Right hindlimb (tissue), 1 donor: ENCODE results near the gene LCNL1.

Experiments used
- DNase-seq: peaks from one replicate; pipeline ENCODE4 v3.0.0-alpha.2; 2018

The LCNL1 gene

DNA sequence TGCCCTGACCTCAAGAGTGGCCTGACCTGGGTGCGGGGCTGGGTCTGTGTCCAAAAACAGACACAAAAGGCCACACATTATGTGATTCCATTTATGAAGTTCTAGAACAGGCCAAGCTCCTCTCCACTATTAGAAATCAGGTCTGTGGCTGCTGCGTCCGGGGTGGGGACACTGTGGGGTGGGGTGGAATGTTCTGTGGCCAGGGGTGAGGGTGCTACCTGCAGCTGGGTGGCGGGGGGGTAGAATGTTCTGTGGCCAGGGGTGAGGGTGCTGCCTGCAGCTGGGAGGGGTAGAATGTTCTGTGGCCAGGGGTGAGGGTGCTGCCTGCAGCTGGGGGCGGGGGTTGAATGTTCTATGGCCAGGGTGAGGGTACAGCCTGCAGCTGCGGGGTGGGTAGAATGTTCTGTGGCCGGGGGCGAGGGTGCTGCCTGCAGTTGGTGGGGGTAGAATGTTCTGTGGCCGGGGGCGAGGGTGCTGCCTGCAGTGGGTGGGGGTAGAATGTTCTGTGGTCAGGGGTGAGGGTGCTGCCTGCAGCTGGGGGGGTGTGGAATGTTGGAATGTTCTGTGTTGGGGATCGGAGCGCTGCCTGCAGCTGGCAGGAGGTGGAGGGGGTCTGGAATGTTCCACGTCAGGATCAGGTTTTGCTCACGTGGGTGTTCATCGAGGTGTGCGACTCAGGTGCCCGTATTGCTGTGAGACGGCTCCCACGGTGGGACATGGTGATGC lies 22.4 kb upstream of the LCNL1 start:
- no peak for DNase-seq

DNA sequence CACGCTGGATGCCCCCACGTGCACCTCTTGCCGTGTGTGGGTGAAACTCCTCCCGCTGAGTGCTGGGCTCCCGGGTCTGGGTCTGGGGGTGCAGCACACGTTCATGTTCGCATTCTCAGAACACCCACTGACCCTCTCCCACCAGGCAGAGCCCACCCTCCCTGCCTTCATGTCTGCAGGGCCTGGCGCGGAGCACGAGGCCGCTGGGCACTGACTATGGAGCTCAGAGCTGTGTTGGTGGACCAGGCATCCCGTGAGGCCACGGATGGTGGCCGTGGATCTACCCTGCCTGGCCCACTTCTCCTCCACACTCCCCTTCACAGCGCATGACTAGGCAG lies 21.9 kb upstream of the LCNL1 start:
- DNase-seq = no peak

DNA sequence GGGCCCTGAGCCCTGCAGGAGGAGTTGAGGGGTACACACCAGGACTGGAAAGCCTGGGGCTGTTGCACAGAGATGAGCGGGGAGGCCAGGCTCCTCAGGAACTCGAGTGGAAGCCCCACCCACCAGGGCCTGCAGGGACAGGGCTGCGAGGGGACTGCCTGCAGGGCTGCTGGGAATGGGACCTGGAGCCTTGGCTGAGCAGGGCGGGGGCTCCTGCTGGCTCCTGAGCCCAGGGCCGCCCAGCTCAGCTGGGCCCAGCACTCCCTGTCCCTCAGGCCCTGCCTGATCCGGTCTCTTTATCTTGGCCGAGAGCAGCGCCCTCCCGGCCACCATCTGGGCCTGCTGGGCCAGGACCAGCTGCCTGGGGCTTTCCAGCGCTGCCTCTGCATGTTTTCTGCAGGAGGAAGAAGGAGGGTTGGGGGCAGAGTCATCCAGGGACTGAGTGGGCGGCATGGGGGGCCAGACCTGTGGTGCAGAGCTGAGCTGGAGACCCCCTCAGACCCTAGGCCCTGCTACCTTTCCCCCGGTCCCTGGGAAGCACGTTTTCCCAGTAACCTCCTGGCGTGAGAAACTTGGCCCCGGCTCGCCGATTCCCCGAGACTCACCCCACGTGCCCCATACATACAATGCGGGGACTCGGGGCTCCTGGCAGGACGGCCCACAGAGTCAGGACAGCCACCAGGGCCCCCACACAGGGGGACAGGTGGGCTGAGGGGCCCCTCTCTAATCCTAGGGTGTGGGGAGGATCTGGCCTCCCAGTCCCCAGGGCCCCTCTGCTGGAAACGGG lies 21.3 kb upstream of the LCNL1 start:
- no peak for DNase-seq

DNA sequence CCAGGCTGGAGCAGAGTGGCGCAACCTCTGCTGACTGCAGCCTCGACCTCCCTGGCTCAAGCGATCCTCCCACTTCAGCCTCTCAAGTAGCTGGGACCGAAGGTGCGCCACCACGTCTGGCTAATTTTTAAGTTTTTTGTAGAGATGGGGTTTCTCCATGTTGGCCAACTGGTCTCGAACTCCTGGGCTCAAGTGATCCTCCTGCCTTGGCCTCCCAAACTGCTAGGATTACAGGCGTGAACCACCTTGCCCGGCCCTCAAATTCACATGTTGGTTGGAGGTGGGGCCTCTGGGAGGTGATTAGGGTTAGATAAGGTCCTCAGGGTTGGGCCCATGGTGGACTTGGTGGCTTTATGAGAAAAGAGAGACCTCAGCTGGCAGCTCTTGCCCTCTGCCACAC lies 20.6 kb upstream of the LCNL1 start:
- no peak for DNase-seq

DNA sequence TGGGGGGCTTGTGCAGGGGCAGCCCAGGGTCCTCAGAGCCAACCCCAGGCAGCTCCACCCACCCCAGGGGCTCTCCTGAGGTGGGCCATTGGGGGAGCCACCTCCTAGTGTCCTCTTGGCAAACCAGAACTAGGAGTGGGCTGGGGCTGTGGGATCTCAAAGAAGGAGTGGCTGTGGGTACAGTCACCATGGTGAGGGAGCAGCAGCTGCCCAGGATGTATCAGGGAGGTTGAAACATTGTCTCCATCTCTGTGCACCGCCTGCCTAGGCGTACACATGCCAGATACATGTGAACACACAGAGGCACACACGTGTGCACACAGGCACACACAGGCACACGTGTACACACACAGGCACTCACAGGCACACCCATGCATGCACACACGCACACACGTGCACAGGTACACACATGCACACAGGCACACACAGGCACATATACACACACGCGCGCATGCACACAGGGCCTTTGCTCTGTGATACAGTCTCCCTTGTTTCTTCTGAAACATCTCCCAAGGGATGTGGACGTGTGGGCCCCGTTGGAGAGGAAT lies 20.0 kb upstream of the LCNL1 start:
- no peak for DNase-seq

DNA sequence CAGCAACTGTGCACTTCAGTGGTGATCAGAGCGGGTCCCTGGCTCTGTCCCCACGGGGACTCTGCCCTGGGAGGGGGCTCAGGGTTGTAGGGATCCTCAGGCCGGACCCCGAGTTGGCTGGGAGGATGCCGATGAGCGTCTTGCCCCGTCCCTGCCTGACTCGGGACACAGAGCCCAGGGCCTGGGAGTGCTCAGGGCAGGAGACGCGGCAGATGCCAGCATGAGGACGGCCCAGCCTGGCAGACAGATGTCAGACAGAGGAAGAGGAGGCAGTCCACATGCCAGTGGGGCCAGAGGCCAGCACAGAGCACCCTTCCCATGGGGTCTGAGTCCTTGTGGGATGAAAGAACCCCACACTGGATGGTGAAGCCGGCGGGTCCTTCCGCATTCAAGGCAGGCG lies 19.5 kb upstream of the LCNL1 start:
- no peak for DNase-seq

DNA sequence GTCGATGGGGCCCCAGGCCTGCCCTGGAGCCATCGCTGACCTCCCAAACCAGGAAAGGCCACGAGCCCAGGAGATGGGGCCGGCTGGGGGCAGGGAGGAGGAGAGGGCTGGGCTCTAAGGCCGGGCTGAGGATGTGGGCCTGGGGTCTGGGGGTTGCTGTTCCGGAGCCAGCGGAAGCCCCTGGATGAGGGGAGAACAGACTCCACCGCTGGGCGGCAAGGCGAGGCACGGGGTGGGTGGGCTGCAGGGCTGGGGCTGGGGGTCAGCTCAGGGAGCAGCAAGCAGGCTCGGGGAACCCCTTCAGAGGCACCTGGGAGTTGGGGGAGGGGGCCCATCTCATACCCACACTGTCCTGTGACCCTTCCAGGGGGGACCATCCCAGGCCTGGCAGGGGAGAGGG lies 19.0 kb upstream of the LCNL1 start:
- no peak for DNase-seq

DNA sequence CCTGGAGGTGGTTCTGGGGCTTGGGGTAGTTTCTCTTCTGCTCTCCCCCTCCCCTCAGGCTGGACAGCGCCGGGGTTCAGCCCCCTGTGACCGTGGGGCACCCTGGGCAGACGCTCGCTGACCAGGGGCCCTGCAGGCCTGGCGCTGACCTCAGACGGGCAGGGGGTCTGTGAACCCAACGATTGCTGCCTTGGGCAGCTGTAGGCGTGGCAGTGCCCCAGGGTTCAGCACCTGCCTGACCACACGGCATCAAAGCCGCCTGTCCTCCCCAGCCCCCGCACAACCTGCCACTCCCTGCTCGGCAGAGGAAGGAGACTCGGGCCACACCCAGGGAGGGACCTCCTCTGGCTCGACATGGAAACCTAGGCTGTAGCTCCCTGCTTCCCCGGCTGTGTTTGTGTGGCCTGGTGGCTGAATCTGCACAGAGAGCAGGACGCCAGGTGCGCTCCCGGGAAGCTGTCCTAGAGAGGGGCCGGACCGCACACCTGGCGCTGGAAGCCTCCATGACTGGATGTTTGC lies 18.6 kb upstream of the LCNL1 start:
- DNase-seq = no peak

DNA sequence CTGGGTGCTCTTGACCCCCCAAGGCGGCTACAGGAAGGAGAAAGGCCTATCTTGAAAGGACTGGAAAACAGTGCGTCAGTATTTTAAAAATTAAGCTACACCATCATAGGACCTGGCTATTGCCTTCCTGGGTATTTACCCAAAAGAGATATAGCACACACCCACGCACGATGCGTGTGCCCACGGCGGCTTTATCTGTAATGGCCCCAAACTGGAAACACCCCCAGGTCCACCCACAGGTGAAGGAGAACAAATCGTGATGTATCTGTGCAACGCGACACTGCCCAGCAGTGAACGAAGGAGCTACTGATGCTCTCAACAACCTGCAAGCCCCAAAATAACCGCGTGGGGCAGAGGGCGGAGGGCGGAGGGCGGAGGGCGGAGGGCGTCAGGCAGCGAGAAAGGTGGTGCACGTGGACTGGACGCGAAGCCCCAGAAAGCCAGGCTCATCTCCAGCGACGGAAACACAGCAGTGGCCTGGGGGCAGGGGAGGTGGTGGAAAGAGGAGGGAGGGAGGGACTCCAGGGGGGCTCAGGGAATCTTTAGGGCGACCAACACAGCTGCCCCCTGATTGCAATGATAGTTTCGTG lies 17.9 kb upstream of the LCNL1 start:
- DNase-seq = no peak

DNA sequence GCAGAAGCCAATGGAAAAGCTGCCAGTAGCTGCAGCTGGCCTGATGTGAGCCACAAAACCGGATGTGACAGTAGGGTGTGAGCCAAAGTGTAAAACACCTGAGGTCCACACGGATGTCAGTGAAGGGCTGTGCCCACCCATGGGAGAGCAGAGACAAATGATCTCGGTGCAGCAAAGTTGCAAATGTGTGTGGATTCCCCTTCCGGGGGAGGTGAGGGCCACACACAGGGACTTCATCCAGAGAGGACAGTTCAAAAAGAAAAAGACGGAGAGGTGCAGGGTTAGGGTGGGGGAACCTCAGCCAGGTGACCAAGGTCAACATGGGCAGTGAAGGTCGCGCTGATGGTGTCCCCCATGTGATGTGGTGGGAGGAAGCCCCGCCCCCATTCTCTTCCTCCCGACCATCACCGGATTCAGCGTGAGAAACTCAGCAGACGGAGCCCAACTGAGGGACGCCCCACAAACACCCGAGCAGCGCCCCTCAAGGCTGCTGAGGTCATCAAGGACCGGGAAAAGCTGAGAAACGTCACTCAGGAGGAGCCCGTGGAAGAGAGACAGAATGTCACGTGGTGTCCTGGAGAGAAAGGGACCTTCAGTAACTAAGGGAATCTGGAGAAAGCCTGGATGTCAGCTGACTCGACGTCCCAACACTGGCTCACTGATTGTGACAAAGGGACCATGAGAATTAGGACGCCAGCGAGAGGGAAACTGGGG lies 16.9 kb upstream of the LCNL1 start:
- DNase-seq = no peak

DNA sequence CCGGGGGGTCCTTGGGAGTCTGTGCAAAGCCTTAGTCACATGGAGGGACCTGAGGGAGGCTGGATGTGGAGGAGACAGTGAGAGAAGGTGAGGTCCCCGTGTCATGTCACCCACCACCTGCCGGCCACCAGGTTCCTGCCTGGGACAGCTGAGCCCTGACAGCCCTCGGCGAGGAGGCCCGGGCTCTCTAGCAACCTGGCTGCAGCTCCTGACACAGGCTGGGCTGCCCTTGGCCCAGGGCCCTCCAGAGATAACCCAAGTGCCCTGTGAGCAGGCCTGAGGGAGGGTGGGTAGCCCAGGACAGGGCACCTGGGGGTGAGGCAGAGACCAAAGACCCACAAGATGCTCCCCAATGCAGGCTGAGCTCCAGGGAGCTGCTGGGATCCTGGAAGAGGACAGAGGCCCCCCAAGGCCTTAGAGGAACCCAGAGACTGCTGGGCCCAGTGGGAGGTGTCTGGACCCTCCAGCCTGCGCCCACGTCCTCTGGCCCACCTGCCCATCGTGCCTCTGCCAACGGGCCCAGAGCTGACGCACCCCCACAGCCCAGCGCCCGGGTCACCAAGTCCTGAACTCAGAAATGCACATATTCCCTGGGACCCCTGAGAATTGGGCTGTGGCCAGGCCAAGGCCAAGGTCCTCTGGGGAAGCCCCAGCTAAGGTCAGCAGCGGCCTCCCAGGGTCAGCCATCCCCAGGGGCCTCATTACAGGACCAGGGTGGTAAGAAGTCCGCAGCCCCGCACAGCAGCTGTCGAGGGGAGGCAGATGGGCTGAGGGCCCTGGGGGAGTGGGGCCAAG lies 14.3 kb upstream of the LCNL1 start:
- no peak for DNase-seq

DNA sequence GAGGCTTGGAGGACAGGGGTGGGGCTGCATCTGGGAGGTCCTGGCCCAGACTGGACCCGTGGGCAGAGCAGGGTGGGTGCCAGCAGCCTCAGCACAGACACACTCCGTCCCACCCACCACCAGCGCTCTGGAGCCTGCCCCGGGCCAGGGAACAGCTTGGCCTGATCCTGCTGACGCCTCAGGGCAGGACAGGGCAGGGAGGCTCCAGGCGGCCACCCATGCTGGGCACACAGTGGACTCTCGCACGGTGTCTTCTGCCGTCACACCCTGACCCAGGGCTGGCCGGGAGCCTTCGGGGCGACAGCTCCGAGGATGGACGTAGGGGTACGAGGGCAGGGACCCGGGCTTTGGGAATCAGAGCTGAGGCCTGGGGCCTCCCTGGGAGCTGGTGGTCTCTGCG lies 13.6 kb upstream of the LCNL1 start:
- no peak for DNase-seq

DNA sequence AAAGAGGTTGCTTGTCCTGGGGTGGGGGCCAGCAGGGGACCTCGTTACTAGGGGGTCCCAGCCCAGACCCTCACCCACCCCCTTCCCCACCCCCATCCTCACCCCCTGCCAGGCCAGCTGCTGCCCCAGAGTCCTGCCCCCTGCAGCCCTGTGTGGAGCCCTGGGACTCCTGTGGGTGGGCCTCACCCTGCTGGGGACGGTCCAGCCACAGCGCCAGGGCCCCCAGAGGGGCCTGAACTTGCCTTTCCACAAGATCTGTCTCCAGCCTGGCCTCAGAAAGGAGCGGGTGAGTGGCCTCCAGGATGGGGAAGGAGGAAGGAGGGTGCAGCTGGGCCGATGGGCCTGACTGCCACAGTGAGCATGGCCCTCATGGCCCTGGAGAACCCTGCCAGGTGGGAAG lies 13.0 kb upstream of the LCNL1 start:
- no peak for DNase-seq

DNA sequence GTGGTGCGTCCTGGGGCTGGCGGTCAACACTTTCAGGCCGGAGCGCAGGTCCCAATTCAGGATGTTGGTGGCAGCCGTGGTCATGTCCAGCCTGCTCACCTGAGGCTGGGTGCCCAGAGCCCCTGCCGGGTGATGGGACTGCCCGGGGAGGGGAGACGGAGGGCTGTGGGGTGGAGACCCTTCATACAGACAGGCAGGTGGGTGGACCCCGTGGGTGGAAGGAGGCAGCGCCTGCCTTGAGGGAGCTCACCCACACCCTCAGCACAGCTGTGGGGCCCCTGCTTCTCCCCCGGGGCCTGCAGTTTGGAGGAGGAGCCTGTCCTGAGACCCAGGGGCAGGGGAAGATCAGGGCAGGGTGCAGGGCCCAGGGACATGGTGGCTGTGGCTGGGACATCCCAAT lies 12.4 kb upstream of the LCNL1 start:
- no peak for DNase-seq

DNA sequence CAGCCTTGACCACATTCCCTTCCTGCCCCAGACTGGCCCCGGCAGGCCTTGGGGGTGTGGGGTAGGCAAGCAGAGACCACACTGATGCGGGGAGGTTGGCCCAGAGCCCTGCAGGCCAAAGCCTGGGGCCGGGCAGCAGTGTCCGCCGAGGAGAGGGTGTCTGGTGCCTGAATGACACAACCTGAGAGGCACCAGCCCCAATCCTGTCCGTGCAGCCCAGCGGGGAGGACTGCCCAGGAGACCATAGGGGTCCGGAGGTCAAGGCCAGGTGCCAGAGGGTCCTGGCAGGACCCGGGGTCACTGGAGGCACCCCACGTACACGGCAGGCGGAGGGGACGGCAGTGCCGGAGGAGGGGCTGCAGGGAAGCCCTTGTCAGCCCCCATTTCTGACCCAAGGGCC lies 11.0 kb upstream of the LCNL1 start:
- no peak for DNase-seq

DNA sequence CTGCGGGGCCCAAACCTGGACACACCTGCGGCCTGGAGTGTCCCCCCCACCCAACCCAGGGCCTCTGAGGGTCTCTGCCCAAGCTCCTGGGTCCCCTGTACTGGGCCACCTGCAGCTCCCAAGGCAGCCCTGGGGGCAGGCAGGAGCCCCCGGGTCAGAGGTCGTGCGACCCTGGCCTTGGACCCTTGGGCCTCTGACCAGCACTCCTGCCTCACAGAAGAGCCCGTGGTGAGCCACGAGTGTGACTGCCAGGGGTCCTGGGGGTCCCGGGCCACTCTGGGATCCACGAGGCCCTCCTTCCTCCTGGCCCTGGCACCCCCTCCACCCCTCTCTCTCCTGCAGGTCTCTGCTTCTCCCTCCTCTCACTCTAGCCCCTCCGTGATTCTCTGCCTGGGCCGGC lies 10.5 kb upstream of the LCNL1 start:
- no peak for DNase-seq

DNA sequence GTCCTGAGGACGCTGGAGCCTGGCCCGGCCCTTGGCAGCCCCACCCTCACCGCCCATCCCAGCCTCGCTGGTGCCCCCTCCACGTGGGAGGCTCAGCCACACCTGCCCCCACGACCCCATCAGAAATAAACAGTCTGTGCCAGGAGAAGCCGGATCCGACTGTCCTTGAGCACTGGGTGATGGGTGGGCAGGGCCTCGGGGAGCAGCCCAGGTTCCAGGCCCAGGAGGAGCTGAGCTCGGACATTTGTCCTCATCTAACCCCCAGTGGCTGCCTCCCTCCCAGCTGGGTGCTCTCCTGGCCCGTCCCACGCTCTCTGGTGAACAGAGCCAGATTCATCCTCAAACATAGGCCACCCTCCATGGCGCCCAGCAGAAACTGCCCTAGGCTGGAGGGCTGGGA lies 10.1 kb upstream of the LCNL1 start:
- DNase-seq = no peak

DNA sequence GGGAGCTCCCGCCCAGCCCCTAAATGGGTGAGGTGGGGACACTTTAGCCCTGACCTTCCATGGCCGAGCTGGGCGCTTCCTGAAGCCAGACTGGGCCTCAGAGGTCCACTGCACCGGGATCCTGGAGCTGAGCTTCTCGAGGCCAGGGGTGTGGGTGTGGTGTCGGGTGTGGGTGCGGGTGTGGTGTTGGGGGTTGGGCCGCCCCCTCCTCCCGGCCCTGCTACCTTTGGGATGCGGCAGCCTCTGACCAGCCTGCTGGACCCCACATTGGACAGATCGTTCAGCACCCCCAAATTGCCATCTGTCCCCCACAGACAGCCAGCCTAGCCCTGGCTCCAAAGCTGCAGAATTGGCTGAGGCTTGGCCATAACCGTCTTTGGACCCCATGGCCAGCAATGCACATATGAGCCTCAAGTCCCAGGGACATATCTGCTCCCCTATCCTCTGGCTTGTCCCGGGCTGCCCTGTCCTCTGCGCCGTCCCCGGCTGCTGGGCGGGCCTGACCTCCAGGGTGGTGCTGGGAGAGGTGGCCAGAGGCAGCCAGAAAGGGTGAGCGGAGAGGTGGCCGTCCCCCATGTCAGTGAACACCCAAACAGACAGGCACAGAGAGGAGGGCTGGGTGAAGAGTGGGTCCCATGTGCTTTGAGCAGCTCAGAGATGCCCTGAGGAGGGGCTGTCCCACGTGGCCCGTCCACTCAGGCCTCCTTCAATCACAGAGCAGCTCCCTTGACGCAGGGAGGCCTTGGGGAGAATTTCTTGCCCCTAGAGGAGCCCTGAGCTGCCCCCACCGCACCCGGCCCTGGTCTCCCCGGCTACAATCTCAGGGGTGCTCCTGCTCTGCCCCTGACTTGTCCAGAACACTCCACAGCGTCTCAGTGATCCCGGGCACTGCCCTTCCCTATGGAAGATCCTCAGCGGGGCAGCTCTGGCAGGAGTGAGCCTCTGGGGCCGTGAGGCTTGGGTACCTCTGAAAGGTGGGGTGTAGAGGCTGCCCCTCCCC lies 8.9 kb upstream of the LCNL1 start:
- DNase-seq = no peak

DNA sequence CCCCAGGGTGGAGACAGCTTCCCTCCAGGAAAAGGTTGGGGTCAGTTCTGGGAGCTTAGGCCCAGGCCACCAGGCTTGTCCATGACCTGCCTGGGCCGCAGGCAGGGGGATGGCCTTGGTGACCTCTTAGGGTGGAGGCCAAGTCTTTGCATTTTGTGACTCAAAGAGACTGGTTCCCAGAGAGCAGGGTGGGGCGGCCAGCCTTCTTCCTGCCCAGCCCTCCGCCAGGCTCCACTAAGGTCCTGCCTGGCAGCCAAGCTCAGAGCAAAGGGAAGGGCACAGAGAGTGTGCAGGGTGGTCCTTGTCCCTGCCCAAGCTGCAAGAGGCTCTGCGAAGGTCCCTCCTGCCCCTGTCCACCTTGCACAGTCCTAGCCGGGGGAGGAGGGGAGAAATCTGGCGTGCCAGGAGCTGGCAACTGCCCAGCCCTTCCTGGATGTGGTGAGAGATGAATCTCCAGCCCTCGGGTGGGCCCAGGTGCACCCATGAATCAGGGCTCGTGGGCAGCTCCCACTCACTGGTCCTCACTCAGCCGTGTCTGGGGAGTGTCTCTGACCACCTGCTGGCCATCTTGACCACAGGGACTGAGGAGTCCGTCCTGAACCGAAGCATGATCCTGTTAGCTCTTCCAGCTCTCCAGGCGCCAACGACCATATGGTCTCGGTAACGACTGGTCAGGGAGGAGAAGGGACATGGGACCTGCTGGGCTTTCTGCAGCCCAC lies 7.8 kb upstream of the LCNL1 start:
- no peak for DNase-seq

DNA sequence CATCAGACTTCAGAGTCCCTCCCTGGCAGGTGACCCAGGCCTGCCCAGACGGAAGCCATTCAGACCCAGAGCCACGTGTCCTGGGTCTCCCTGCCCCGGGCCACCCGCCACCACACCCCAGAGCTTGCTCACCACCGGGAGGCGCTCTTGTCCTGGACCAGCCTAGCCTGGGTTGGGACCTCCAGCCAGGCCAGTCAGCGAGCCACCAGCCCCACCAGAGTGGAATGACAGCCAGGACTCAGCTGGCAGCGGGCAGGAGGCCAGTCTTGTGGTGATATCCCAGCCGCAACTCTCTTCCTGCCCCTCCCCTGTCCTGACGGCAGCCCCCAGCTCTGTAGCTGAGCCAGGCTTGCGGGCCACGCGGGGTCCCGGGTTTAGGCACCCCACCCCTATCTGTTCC lies 7.1 kb upstream of the LCNL1 start:
- DNase-seq = peak; percentile 65
